Measurements from ENCODE around the gene MANBA.

Gene MANBA

DNA sequence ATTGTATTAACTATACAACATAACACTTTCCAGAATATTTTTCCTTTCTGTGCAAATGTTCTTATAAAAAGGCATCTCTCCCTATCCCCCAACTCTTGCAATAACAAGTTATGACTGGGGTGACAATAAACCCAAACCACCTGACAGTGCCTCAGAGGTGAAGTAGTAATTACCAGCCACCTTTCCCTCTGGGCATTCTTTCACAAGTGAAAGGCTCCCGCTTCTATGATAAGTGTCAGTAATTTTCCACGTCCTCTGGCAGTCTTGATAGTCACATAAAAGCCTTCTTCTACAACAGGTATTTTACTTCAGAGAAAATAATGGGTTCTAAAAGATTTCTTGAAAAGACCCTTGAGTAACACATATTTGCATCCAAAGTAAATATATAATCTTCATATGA lies 82.7 kb downstream of the MANBA start:
- in situ Hi-C loops (cut with HindIII; ENCODE audit: low pct_ligation_motif_present, low sequenced_read_pairs) = no loop called here
- Histone ChIP-seq H3K27me3 (replicated peaks) (no peaks in the 10 kb centered on the region), H3K4me3 (ENCODE audit: low read depth, low read length) (no peak overlapping the region), H3K36me3 (replicated peaks) (no peaks in the 10 kb centered on the region), H3K27ac (no peak overlapping the region)
- TF ChIP-seq, protein P1, sequence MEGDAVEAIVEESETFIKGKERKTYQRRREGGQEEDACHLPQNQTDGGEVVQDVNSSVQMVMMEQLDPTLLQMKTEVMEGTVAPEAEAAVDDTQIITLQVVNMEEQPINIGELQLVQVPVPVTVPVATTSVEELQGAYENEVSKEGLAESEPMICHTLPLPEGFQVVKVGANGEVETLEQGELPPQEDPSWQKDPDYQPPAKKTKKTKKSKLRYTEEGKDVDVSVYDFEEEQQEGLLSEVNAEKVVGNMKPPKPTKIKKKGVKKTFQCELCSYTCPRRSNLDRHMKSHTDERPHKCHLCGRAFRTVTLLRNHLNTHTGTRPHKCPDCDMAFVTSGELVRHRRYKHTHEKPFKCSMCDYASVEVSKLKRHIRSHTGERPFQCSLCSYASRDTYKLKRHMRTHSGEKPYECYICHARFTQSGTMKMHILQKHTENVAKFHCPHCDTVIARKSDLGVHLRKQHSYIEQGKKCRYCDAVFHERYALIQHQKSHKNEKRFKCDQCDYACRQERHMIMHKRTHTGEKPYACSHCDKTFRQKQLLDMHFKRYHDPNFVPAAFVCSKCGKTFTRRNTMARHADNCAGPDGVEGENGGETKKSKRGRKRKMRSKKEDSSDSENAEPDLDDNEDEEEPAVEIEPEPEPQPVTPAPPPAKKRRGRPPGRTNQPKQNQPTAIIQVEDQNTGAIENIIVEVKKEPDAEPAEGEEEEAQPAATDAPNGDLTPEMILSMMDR (IDR thresholded peaks at IDR 0.05; ENCODE audit: low read depth, low read length, missing control alignments) = no peak
- DNase-seq = no peak

DNA sequence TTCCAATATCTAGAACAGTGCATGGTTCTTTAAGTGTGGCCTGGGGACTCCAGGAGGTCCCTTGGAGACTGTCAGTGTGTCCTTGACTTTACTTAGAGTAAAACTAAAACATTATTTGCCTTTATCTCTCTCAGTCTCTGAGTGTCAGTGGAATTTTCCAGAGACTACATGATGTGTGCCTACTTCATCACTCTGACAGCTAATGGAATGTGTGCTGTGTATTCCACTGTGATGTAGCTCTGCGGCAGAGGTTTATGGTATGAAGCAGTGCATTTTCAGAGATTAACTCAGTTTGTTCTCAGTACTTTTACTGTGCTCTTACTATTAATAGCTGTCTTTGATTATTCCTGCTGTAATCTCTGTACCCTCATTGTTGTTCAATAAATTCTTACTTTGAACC lies 85.6 kb downstream of the MANBA start:
- Histone ChIP-seq H3K27ac (peak overlapping the region; percentile 32), H3K27me3 (replicated peaks) (no peaks in the 10 kb centered on the region), H3K36me3 (replicated peaks) (no peaks in the 10 kb centered on the region), H3K4me3 (ENCODE audit: low read depth, low read length) (no peak overlapping the region)
- in situ Hi-C loops (cut with HindIII; ENCODE audit: low pct_ligation_motif_present, low sequenced_read_pairs) = no loop called here
- TF ChIP-seq, protein P1 (IDR thresholded peaks at IDR 0.05; ENCODE audit: low read depth, low read length, missing control alignments) = no peak
- DNase-seq = peak; percentile 58

DNA sequence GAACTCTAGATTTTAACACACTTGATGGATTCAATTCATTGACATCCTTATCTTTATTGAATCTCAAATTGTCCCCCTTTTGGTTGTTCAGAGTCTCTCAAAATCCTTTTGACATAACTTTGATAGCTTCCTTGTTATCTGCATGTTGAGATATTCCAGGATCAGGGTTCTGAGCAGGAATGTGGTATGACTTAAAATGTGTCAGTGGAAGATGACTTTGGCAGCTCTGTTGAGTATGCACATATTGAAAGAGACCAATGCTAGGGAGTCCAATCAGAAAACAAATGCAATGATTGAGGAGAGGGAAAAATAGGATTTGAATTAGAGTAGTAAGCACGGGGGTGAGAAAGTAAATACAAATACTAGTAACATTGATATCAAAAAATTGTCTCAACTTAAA lies 93.8 kb downstream of the MANBA start:
- H3K36me3 ChIP-seq (replicated peaks) = no peaks in the 10 kb centered on the region
- in situ Hi-C loops (cut with HindIII; ENCODE audit: low pct_ligation_motif_present, low sequenced_read_pairs) = no loop called here
- no peaks in the 10 kb centered on the region for H3K27me3 ChIP-seq (replicated peaks)
- DNase-seq = no peak
- H3K27ac ChIP-seq = no peak overlapping the region
- TF ChIP-seq, protein P1 (IDR thresholded peaks at IDR 0.05; ENCODE audit: low read depth, low read length, missing control alignments) = no peak
- no peak overlapping the region for H3K4me3 ChIP-seq (ENCODE audit: low read depth, low read length)

DNA sequence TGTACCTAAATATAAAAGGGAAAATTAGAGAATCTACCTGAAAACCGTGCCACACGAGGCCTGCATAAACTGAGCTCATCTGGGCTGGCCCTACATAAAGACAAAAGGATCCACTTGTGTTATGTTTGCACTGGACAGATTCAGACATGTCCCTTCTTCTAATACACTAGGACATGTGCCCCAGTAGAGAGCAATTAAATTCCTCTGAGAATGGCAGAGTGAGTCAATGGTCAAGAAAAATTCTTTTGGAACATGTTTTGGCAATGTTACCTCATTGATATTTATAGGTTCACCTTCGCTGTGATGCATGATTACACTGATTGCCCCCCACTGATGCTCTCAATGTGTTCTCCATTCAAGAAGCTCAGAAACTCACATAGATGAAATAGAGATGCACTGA lies 95.2 kb downstream of the MANBA start:
- no peaks in the 10 kb centered on the region for H3K36me3 ChIP-seq (replicated peaks)
- H3K27ac ChIP-seq = no peak overlapping the region
- no peak overlapping the region for H3K4me3 ChIP-seq (ENCODE audit: low read depth, low read length)
- no peaks in the 10 kb centered on the region for H3K27me3 ChIP-seq (replicated peaks)
- in situ Hi-C loops (cut with HindIII; ENCODE audit: low pct_ligation_motif_present, low sequenced_read_pairs) = no loop called here
- TF ChIP-seq, protein P1 (IDR thresholded peaks at IDR 0.05; ENCODE audit: low read depth, low read length, missing control alignments) = no peak
- no peak for DNase-seq

DNA sequence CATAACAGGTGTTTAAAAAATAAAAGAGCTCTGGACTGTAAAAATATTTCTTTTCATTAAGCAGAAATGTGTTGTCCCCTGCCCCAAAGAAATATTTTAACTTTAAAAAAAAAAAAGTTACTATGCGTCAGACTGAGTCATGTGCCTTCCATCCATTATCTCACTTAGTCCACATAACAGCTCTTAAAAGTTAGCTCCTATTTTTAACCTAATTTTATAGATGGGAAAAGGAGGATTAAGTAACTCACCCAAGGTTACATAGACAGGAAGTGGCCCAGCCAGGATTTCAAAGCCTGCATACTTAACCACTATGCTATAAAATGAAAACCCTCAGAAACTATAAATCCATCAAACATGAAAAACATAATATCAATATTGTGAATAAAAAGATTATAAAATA lies 97.7 kb downstream of the MANBA start:
- Histone ChIP-seq H3K27ac (peak overlapping the region; percentile 33), H3K4me3 (ENCODE audit: low read depth, low read length) (no peak overlapping the region), H3K36me3 (replicated peaks) (no peaks in the 10 kb centered on the region), H3K27me3 (replicated peaks) (no peaks in the 10 kb centered on the region)
- in situ Hi-C loops (cut with HindIII; ENCODE audit: low pct_ligation_motif_present, low sequenced_read_pairs) = no loop called here
- DNase-seq = peak; percentile 43
- TF ChIP-seq, protein P1 (IDR thresholded peaks at IDR 0.05; ENCODE audit: low read depth, low read length, missing control alignments) = no peak

DNA sequence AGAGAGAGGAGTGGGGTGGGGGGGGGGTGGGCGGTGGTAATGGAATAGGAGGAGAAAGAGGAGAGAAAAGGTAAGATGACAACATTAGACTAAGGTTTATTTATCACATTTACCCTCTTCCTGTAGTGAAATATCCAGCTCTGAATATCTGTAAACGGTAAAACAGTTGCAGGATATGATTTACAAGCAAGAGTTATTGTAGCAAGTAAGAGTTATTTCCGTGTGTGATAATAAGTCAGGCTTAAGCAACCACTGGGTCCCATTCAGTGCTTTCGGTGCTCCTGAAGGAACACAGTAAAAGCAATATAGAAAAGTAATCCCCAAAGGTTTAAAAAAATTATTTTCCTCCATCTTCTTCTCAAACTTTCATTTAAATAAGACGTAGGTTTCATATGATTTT lies 103.6 kb downstream of the MANBA start:
- Histone ChIP-seq H3K27me3 (replicated peaks) (no peaks in the 10 kb centered on the region), H3K36me3 (replicated peaks) (no peaks in the 10 kb centered on the region), H3K4me3 (ENCODE audit: low read depth, low read length) (no peak overlapping the region), H3K27ac (no peak overlapping the region)
- DNase-seq = no peak
- TF ChIP-seq, protein P1 (IDR thresholded peaks at IDR 0.05; ENCODE audit: low read depth, low read length, missing control alignments) = no peak
- in situ Hi-C loops (cut with HindIII; ENCODE audit: low pct_ligation_motif_present, low sequenced_read_pairs) = no loop called here
